ENCODE data around the gene TMCO6.

GRCh38 chr5:140605879-140606278, 33.4 kb upstream of the TMCO6 start:
- no peak for TF ChIP-seq CTCF (conservative IDR thresholded peaks at IDR 0.05; ENCODE audit: low read depth, low read length)
- no peak for TF ChIP-seq EZH2 (IDR thresholded peaks at IDR 0.05; ENCODE audit: borderline replicate concordance, low read depth, low read length, poor library complexity, severe bottlenecking)

All from A673 (cell line).